Hematopoietic multipotent progenitor cell treated with erythropoietin and hydrocortisone succinate and interleukin-3 and kit ligand, for 4 days (in vitro differentiated cells): ENCODE data around the gene BRCA1.
A peak's percentile ranks its signal among the peaks of the same experiment; 100 is the strongest.
"Not testable (repeated sequence)": the region's sequence is repeated elsewhere in the genome, so short reads cannot be mapped to it uniquely, and the experiment has no call there.

Experiments
- DNase-seq: peaks from one replicate; pipeline ENCODE4 v3.0.0-alpha.2; 2015

BRCA1 gene

DNA sequence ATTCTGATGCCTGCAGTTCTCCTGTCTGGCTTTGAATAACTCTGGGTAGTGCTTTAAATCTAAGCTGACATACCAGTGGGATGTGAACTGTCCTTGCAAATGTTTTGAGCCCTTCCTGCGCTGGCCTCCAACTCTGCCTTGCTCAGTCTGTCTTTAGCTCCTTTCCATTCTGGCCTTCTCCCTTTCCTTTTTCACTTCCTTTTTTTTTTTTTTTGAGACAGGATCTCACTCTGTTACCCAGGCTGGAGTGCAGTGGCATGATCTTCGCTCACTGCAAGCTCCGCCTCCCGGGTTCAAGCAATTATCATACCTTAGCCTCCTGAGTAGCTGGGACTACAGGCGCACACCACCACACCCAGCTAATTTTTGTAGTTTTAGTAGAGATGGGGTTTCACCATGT is 8.3 kb upstream of the BRCA1 start:
- DNase-seq = not testable (repeated sequence)

DNA sequence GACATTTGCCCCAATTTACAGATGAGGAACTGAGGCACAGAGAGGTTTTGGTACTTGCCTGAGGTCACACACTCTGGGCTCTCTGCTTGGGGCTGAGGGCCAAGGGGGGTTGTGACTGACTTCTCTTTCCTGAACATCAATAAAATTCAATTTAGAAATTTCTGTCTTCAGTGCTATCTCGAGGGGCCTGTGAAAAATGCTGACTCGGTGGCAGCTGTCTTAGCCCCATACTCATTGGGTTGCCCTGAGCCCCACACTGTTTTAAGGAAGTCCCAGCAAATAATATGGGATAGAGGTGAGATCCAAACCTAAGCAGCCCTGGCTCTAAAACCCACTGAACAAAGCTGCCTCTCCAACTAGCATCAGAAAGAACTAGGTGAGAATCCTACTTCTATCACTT is 7.0 kb upstream of the BRCA1 start:
- no peak for DNase-seq

DNA sequence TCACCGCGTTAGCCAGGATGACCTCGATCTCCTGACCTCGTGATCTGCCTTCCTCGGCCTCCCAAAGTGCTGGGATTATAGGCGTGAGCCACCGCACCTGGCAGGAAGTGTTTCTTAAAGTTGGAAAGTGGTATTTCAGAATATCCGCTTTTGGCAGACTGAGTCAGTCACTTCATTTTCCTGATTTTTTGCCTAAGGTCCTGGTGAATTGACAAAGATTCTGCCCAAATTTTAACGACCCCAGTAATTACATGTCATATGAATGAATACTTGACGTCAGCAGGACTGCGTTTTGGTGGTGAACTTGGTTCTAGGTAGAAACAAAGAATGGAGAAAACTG is 4.5 kb upstream of the BRCA1 start:
- no peak for DNase-seq

DNA sequence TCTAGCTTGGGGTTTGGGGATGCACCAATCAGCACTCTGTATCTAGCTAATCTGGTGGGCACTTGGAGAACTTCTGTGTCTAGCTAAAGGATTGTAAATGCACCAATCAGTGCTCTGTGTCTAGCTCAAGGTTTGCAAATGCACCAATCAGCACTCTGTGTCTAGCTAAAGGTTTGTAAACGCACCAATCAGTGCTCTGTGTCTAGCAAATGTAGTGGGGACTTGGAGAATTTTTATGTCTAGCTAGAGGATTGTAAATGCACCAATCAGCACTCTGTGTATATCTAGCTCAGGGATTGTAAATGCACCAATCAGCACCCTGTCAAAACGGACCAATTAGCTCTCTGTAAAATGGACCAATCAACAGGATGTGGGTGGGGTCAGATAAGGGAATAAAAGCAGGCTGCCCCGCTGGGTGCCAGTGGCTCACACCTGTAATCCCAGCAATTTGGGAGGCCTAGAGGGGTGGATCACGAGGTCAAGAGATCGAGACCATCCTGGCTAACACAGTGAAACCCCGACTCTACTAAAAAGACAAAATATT is 2.2 kb upstream of the BRCA1 start:
- not testable (repeated sequence) for DNase-seq

DNA sequence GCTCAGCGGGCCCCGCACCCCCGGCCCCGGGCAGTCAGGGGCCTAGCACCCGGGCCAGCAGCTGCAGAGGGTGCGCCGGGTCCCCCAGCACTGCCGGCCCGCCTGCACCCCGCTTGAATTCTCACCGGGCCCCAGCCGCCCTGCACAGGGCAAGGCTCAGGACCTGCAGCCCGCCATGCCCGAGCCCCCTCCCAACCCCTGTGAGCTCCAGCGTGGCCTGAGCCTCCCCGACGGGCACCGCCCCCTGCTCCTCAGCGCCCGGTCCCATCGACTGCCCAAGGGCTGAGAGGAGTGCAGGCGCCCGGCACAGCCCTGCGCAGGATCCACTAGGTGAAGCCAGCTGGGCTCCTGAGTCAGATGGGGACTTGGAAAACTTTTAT is 1.7 kb upstream of the BRCA1 start:
- DNase-seq = no peak

DNA sequence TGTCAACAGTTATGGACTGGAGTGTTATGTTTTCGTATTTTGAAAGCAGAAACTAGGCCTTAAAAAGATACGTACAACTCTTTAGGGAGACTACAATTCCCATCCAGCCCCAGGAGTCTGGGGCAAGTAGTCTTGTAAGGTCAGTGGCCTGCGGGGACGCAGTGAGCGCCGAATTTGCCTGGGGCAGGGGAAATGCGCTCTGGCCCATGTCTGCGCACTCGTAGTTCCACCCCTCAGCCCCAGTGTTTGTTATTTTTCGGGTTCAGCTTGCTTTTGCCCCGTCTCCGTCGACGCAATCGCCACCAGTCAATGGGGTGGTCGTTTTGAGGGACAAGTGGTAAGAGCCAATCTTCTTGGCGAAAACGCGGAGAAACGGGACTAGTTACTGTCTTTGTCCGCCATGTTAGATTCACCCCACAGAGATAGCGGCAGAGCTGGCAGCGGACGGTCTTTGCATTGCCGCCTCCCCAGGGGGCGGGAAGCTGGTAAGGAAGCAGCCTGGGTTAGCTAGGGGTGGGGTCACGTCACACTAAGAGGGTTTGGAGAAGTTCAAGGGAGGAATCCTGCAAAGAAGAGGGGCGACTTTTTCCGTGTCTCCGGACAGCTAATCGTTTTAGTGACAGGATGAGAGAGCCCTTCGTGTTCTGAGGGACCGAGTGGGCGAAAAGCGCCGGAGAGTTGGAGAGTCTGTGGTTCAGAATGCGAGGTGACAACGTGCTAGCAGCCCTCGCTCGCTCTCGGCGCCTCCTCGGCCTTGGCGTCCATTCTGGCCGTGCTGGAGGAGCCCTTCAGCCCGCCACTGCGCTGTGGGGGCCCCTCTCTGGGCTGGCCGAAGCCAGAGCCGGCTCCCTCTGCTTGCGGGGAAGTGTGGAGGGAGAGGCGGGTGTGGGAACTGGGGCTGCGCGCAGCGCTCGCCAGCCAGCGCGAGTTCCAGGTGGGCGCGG is 1.1 kb upstream of the BRCA1 start:
- DNase-seq = peak; percentile 37

DNA sequence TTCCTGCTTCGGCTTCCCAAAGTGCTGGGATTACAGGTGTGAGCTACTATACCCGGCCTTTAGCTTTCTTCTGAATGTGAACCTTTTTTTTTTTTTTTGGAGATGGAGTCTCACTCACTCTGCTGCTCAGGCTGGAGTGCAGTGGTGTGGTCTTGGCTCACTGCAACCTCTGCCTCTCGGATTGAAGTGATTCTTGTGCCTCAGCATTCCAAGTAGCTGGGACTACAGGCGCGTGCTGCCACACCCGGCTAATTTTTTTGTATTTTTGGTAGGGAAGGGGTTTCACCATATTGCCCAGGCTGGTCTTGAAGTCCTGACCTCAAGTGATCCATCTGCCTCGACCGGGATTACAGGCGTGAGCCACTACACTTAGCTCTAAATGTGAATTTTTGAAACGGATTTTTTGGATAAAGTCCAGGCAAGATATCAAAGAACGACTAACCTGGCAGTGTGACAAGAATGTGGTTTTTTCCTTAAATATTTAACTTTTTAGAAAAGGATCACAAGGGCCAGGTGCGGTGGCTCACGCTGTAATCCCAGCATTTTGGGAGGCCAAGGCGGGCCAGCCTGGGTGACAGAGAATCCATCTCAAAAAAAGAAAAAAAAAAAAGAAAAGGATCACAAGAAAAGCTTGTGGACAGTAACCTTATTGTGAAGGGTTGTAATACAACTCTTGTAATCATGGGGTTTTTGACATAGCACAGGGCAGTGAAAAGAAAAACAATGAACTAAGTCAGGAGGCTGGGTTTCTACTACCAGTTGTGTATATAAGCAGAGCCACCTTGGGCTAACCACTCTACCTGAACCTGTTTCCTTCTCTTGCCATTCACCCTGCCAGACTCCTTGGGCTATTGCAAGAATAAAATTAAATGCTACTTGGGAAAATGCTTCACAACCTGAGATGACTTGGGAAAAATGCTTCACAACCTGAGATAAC is 6.2 kb downstream of the BRCA1 start:
- DNase-seq = no peak

DNA sequence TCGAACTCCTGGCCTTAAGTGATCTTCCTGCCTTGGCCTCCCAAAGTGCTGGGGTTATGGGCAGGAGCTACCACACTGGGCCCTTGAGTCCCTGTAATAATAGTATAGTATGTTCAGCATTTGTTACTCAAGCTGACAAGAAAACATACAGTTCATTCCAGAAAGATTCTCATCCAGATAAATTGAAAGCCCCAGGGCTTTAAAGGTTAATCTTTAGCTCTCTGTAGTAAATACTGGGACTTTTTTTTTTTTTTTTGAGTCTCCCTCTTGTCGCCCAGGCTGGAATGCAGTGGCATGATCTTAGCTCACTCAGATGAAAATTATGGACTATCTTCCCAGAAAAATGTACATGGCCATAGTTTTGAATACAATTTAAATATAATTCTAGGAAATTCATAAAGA is 11.0 kb downstream of the BRCA1 start:
- DNase-seq = no peak

DNA sequence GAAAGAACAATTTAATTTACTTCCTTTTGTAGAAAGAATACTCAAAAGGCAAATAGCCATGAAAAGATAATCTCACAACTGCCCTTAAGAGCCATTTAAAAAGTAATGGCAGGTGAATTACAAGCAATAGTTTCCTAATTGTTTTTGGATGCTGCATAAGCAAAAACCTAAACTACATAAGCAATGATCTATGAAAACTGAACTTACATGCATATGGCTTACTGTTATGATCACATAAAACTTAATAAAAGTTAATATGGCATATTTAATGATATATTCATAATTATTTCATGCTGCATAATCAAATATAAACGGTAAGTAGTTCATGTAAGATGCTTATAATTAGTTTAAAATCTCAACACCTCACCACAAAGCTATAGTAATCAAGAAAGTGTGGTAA is 18.6 kb downstream of the BRCA1 start:
- no peak for DNase-seq

DNA sequence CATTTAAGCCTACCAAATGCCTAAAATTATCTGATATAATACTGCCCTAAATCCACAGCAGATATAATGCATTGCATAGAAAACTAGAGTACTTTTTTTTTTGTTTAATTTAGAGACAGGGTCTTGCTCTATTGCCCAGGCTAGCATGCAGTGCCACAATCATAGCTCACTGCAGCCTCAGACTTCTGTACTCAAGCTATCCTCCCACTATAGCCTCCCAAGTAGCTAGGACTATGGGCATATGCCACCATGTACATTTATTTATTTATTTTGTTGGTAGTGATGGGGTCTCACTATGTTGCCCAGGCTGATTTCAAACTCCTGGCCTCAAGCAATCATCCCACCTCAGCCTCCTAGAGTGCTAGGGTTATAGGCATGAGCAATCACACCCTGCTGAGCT is 20.0 kb downstream of the BRCA1 start:
- DNase-seq = no peak

DNA sequence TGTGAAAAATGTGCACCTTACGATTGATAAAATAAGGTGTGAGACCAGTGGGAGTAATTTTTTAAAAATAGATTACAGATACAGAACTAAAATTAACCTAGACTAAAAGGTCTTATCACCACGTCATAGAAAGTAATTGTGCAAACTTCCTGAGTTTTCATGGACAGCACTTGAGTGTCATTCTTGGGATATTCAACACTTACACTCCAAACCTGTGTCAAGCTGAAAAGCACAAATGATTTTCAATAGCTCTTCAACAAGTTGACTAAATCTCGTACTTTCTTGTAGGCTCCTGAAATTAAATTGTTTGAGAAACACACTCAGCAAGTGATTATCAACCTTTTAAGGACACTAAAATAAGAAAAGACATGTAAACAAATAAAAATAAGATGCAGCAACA is 20.5 kb downstream of the BRCA1 start:
- no peak for DNase-seq

DNA sequence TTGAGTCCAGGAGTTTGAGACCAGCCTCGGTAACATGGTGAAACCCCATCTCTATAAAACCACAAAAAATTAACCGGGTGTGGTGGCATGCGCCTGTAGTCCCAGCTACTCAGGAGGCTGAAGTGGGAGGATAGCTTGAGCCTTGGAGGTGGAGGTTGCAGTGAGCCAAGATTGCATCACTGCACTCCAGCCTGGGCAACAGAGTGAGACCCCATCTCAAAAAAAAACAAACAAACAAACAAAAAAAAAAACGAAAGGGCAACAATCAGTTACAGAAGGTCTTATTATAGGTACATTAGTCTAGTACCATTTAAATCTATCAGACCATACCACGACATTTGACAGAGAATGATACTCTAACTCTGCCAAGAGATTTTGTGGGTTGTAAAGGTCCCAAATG is 29.8 kb downstream of the BRCA1 start:
- DNase-seq = not testable (repeated sequence)

DNA sequence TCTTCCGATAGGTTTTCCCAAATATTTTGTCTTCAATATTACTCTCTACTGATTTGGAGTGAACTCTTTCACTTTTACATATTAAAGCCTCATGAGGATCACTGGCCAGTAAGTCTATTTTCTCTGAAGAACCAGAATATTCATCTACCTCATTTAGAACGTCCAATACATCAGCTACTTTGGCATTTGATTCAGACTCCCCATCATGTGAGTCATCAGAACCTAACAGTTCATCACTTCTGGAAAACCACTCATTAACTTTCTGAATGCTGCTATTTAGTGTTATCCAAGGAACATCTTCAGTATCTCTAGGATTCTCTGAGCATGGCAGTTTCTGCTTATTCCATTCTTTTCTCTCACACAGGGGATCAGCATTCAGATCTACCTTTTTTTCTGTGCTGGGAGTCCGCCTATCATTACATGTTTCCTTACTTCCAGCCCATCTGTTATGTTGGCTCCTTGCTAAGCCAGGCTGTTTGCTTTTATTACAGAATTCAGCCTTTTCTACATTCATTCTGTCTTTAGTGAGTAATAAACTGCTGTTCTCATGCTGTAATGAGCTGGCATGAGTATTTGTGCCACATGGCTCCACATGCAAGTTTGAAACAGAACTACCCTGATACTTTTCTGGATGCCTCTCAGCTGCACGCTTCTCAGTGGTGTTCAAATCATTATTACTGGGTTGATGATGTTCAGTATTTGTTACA is 30.9 kb downstream of the BRCA1 start:
- DNase-seq = no peak

DNA sequence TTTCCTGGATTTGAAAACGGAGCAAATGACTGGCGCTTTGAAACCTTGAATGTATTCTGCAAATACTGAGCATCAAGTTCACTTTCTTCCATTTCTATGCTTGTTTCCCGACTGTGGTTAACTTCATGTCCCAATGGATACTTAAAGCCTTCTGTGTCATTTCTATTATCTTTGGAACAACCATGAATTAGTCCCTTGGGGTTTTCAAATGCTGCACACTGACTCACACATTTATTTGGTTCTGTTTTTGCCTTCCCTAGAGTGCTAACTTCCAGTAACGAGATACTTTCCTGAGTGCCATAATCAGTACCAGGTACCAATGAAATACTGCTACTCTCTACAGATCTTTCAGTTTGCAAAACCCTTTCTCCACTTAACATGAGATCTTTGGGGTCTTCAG is 32.3 kb downstream of the BRCA1 start:
- DNase-seq = no peak

DNA sequence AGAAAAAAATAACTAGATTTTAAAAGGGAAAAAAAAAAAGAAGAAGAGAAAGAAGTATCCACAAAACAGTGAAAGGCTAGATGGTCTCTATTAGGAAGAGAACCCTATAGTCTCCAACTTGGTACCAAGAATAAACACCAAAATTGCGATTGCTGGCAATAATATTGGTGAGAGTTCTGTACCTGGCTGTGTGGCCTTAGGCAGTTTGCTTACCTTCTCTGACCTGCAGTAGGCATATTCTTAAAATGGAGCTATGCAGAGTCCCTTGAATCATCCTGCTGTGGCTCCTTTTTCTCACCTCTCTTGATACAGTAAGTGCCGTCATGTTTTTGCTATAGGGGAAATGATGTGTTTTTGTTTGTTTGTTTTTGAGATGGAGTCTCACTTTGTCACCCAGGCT is 35.1 kb downstream of the BRCA1 start:
- DNase-seq = no peak

DNA sequence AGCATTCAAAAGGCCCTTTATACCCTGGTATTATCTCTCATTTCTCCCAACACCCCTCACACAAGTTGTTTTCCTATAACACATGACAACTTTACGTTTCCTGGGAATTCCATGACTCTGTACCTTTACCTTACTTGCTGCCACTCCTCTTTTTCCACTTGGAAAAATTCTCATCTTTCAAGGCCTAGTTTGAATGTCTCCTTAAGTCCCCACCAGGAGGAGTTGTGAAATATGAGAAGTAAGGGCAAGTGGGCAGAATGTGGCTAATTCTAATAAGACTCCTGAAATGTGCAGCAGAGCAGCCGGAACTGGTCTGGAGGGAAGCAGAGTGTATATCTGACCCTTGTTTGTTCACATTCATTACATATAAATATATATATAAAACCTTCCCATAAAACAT is 39.7 kb downstream of the BRCA1 start:
- DNase-seq = no peak

DNA sequence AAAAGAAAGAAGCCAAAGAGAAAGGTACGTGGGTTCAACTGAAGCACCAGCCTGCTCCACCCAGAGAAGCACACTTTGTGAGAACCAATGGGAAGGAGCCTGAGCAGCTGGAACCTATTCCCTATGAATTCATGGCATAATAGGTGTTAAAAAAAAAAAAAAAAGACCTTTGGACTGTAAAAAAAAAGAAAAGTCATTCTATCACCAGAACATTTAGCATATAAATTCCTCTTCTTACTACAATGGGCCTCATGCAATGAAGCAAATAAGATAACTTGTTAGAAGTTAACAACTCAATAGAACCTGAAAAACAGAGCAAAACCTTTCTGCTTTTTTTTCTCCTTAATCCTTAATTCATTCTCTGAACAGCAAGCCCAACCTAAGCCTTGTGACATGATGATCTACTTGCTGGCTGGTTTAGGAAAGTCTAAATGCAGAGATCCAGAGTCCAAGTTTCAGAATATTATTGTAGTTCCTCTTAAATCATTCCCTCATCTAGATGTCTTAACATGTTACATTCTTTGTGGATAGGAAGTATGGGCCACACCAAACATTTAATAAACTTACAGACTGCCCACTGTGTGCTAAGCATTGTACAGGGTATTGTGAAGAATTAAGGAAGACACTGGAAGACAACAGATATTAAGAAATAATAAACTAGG is 45.4 kb downstream of the BRCA1 start:
- DNase-seq = no peak

DNA sequence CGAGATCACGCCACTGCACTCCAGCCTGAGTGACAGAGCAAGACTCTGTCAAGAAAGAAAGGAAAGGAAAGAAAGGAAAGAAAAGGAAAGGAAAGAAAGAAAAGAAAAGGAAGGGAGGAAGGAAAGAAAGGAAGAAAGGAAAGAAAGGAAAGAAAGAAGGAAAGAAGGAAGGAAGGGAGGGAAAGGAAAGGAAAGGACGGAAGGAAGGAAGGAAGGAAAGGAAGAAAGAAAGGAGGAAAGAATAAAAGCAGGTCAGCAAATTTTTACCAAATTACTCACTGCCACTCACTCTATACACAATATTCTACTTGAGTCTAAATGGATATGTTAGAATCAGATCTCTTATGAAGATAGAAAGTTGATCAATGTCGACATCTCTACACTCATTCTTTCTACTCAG is 50.3 kb downstream of the BRCA1 start:
- no peak for DNase-seq

DNA sequence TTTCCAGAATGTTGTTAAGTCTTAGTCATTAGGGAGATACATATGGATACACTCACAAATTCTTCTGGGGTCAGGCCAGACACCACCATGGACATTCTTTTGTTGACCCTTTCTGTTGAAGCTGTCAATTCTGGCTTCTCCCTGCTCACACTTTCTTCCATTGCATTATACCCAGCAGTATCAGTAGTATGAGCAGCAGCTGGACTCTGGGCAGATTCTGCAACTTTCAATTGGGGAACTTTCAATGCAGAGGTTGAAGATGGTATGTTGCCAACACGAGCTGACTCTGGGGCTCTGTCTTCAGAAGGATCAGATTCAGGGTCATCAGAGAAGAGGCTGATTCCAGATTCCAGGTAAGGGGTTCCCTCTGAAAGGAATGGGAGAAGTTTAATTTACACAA is 54.3 kb downstream of the BRCA1 start:
- DNase-seq = no peak

DNA sequence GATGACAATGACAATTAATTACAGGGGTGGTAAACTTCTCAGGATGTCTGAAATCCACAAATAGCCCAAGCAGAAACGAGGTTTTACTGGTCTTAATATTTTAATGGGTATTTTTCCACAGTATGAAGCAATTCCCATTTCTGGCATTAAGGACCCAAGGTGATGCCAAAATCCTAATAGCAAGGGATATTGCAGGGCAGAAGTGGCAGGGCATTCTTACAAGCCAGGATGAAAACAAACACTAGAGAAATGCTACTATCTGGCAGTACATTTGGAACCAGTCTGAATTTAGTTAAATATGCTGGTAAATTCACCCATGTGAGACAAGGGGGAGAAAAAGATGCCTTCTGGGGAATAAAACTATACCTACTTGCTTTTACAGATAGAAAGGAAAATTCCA is 54.9 kb downstream of the BRCA1 start:
- no peak for DNase-seq

DNA sequence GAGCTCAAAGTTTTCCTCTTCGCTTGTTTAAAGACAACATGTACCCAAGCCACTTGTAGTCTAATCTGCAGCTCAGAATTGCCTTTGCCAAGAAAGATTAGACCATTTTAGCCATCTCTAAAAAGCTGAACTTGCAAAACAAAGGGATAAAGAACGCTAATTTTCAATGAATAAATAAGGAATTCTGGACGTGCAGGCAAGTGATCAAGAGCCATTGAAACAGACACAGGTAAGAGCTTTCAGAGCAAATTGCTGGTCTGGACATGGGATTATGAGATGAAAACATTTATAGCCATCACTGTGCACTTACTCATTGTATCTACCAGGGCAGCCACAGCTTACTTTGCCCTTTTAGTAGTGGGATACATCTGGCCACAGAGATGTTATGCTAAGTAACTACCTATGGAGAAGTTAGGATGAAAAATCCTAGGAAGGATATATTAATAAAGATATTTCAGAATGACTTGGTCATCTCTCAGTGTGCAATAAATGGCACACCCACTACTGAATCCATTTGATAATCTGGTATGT is 55.7 kb downstream of the BRCA1 start:
- DNase-seq = no peak
